Activated T-cell treated with anti-CD3 and anti-CD28 coated beads, Interleukin-2, amount 50 U/mL, for 24 hours (primary cell): ENCODE measurements around the gene GFOD1.
A peak's percentile ranks its signal among the peaks of the same experiment; 100 is the strongest.

ENCODE experiments used
- DNase-seq: peaks from one replicate; pipeline ENCODE4 v3.0.0-alpha.2; 2020
- H3K27ac Mint-ChIP-seq: 2 replicates; pipeline ENCODE4 v1.8.0; 2020; ENCODE audit warnings: mild to moderate bottlenecking, mixed read lengths
- H3K27me3 Mint-ChIP-seq: 2 replicates; pipeline ENCODE4 v1.8.0; 2020; ENCODE audit warnings: mixed read lengths
- H3K36me3 Mint-ChIP-seq: 2 replicates; pipeline ENCODE4 v1.8.0; 2020; ENCODE audit warnings: low read depth, mixed read lengths
- H3K4me1 Mint-ChIP-seq: 2 replicates; pipeline ENCODE4 v1.8.0; 2020; ENCODE audit warnings: low read depth, mixed read lengths
- H3K4me3 Mint-ChIP-seq: 2 replicates; pipeline ENCODE4 v1.8.0; 2020; ENCODE audit warnings: mild to moderate bottlenecking, moderate library complexity, mixed read lengths
- H3K9me3 Mint-ChIP-seq: 2 replicates; pipeline ENCODE4 v1.8.0; 2020; ENCODE audit warnings: mixed read lengths

The GFOD1 gene

GRCh38 chr6:13487122-13488014 lies at the start of gene GFOD1:
GFOD1 (minus strand) TSS chr6:13487600; CDS start chr6:13486890, 710 bp downstream.
- H3K4me3 Mint-ChIP-seq, result peak within 1 kb of the TSS; percentile 86
- H3K27ac Mint-ChIP-seq, result peak within 1 kb of the TSS; percentile 87
- peaks cover 6% of the 10 kb centered on the region for H3K27me3 Mint-ChIP-seq
- no peaks in the 10 kb centered on the region for H3K9me3 Mint-ChIP-seq
- H3K36me3 Mint-ChIP-seq, result peaks cover 12% of the 10 kb centered on the region
- H3K4me1 Mint-ChIP-seq, result peaks cover 45% of the 10 kb centered on the region
- DNase-seq, result peak; percentile 87

GRCh38 chr6:13536796-13537526 lies 49.6 kb upstream of the GFOD1 start:
- no peaks in the 10 kb centered on the region for H3K27me3 Mint-ChIP-seq
- H3K9me3 Mint-ChIP-seq, result no peaks in the 10 kb centered on the region
- H3K27ac Mint-ChIP-seq, result no peak overlapping the region
- DNase-seq, result no peak
- H3K4me3 Mint-ChIP-seq, result no peak overlapping the region
- peaks cover 3% of the 10 kb centered on the region for H3K4me1 Mint-ChIP-seq
- no peaks in the 10 kb centered on the region for H3K36me3 Mint-ChIP-seq

GRCh38 chr6:13535306-13535705 lies 47.9 kb upstream of the GFOD1 start:
- H3K27ac Mint-ChIP-seq, result no peak overlapping the region
- H3K36me3 Mint-ChIP-seq, result no peaks in the 10 kb centered on the region
- H3K27me3 Mint-ChIP-seq, result no peaks in the 10 kb centered on the region
- H3K4me3 Mint-ChIP-seq, result no peak overlapping the region
- no peaks in the 10 kb centered on the region for H3K9me3 Mint-ChIP-seq
- peaks cover 3% of the 10 kb centered on the region for H3K4me1 Mint-ChIP-seq
- no peak for DNase-seq

- H3K4me3 Mint-ChIP-seq, result no peak overlapping the region
- H3K27me3 Mint-ChIP-seq, result no peaks in the 10 kb centered on the region
- H3K9me3 Mint-ChIP-seq, result no peaks in the 10 kb centered on the region
- H3K36me3 Mint-ChIP-seq, result no peaks in the 10 kb centered on the region
- DNase-seq, result no peak
- peaks cover 3% of the 10 kb centered on the region for H3K4me1 Mint-ChIP-seq
- no peak overlapping the region for H3K27ac Mint-ChIP-seq
These were observed 47.1 kb upstream of the GFOD1 start for GRCh38 chr6:13534536-13534935.

GRCh38 chr6:13531956-13532355 lies 44.6 kb upstream of the GFOD1 start:
- Mint-ChIP-seq H3K36me3 (no peaks in the 10 kb centered on the region), H3K27ac (no peak overlapping the region), H3K9me3 (no peaks in the 10 kb centered on the region), H3K4me3 (no peak overlapping the region), H3K4me1 (peaks cover 4% of the 10 kb centered on the region), H3K27me3 (no peaks in the 10 kb centered on the region)
- no peak for DNase-seq

- Mint-ChIP-seq H3K9me3 (no peaks in the 10 kb centered on the region), H3K36me3 (no peaks in the 10 kb centered on the region), H3K27me3 (no peaks in the 10 kb centered on the region), H3K4me3 (no peak overlapping the region), H3K27ac (no peak overlapping the region), H3K4me1 (peaks cover 16% of the 10 kb centered on the region)
- no peak for DNase-seq
These were observed 41.5 kb upstream of the GFOD1 start for GRCh38 chr6:13528777-13529343.

- Mint-ChIP-seq H3K27me3 (no peaks in the 10 kb centered on the region), H3K27ac (no peak overlapping the region), H3K4me3 (no peak overlapping the region), H3K36me3 (no peaks in the 10 kb centered on the region), H3K4me1 (peaks cover 16% of the 10 kb centered on the region), H3K9me3 (no peaks in the 10 kb centered on the region)
- DNase-seq, result no peak
These were observed 40.8 kb upstream of the GFOD1 start for GRCh38 chr6:13528232-13528631.

- H3K4me1 Mint-ChIP-seq, result peaks cover 16% of the 10 kb centered on the region
- no peaks in the 10 kb centered on the region for H3K36me3 Mint-ChIP-seq
- H3K27ac Mint-ChIP-seq, result no peak overlapping the region
- no peaks in the 10 kb centered on the region for H3K27me3 Mint-ChIP-seq
- H3K9me3 Mint-ChIP-seq, result no peaks in the 10 kb centered on the region
- no peak for DNase-seq
- no peak overlapping the region for H3K4me3 Mint-ChIP-seq
These were observed 40.3 kb upstream of the GFOD1 start for GRCh38 chr6:13527671-13528056.

GRCh38 chr6:13526727-13527670 lies 39.6 kb upstream of the GFOD1 start:
- Mint-ChIP-seq H3K4me1 (peaks cover 16% of the 10 kb centered on the region), H3K27me3 (no peaks in the 10 kb centered on the region)
- no peak for DNase-seq

GRCh38 chr6:13526357-13526726 lies 38.9 kb upstream of the GFOD1 start:
- H3K4me3 Mint-ChIP-seq, result no peak overlapping the region
- H3K27ac Mint-ChIP-seq, result no peak overlapping the region

More at GRCh38 chr6:13526727-13527670, 39.6 kb upstream of the GFOD1 start:
- H3K27ac Mint-ChIP-seq, result no peak overlapping the region
- no peaks in the 10 kb centered on the region for H3K36me3 Mint-ChIP-seq
- no peak overlapping the region for H3K4me3 Mint-ChIP-seq
- H3K9me3 Mint-ChIP-seq, result no peaks in the 10 kb centered on the region

GRCh38 chr6:13524801-13525508 lies 37.6 kb upstream of the GFOD1 start:
- H3K36me3 Mint-ChIP-seq, result no peaks in the 10 kb centered on the region
- no peaks in the 10 kb centered on the region for H3K27me3 Mint-ChIP-seq
- peaks cover 16% of the 10 kb centered on the region for H3K4me1 Mint-ChIP-seq
- H3K4me3 Mint-ChIP-seq, result no peak overlapping the region
- DNase-seq, result no peak
- H3K27ac Mint-ChIP-seq, result no peak overlapping the region
- H3K9me3 Mint-ChIP-seq, result no peaks in the 10 kb centered on the region

More at GRCh38 chr6:13526357-13526726, 38.9 kb upstream of the GFOD1 start:
- Mint-ChIP-seq H3K36me3 (no peaks in the 10 kb centered on the region), H3K27me3 (no peaks in the 10 kb centered on the region), H3K9me3 (no peaks in the 10 kb centered on the region), H3K4me1 (peaks cover 16% of the 10 kb centered on the region)
- no peak for DNase-seq

GRCh38 chr6:13523826-13524622 lies 36.6 kb upstream of the GFOD1 start:
- H3K27ac Mint-ChIP-seq, result no peak overlapping the region
- H3K36me3 Mint-ChIP-seq, result no peaks in the 10 kb centered on the region
- H3K9me3 Mint-ChIP-seq, result no peaks in the 10 kb centered on the region
- H3K4me1 Mint-ChIP-seq, result peaks cover 16% of the 10 kb centered on the region
- no peaks in the 10 kb centered on the region for H3K27me3 Mint-ChIP-seq
- H3K4me3 Mint-ChIP-seq, result no peak overlapping the region
- no peak for DNase-seq

GRCh38 chr6:13522656-13523055 lies 35.3 kb upstream of the GFOD1 start:
- H3K27ac Mint-ChIP-seq, result no peak overlapping the region
- H3K36me3 Mint-ChIP-seq, result no peaks in the 10 kb centered on the region
- no peak for DNase-seq
- no peaks in the 10 kb centered on the region for H3K9me3 Mint-ChIP-seq
- H3K4me1 Mint-ChIP-seq, result peaks cover 15% of the 10 kb centered on the region
- H3K4me3 Mint-ChIP-seq, result no peak overlapping the region
- no peaks in the 10 kb centered on the region for H3K27me3 Mint-ChIP-seq
